ENCODE data around the gene ZCCHC8.
"Not testable (repeated sequence)": the region's sequence is repeated elsewhere in the genome, so short reads cannot be mapped to it uniquely, and the experiment has no call there.

GRCh38 chr12:122469856-122470255 is 30.9 kb downstream of the ZCCHC8 start:
- TF ChIP-seq EZH2 (IDR thresholded peaks at IDR 0.05); POLR2AphosphoS5 (IDR thresholded peaks at IDR 0.05; ENCODE audit: borderline replicate concordance, low read depth, low read length); FOXP2 (optimal IDR thresholded peaks at IDR 0.05; ENCODE audit: control extremely low read depth, extremely low read length, insufficient read depth): not testable (repeated sequence)
